HG02759 (cell line): ENCODE data around the gene DPH1.

Source experiments
- ATAC-seq: cut with Tn5 transposase; IDR thresholded peaks from one replicate; pipeline ENCODE4 v1.9.1; 2021; ENCODE audit warnings: mild to moderate bottlenecking, moderate library complexity; ENCODE audit not compliant: unreplicated experiment

DPH1 gene

DNA sequence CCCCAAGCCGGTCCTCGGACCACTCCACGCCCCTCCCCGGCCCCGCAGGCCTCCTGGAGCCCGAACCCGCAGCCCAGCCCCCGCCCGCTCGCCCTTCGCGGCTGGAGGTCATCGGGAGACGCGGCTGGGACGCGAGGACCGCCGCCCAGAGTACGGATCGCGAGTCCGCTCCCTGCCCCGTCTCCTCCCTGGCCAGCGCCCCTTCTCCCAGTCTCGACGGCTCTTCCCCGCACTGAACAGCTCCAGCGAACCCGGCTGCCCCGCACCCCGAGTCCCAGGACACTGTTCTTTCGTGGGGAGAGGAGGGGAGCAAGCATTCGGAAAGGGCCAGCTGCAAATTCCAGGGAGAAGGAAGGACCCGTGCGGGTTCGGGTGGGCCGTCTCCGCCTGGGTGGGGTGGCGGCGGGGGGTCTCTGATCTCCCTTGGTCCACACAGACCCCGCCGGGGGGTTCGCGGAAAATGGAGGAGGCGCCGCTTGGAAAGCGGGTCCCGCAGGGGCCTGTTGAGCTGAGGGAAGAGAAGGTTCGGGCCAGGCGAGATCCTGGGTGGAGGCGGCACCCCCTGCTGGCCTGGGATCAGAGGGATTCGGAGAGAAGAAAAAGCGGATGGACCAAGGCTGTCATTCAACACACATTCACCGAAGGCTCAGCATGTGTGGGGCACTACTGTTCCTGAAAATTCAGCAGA is 4.2 kb upstream of the DPH1 start:
- no peak for ATAC-seq

- no peak for ATAC-seq
Measured at GRCh38 chr17:2027528-2028233, 2.3 kb upstream of the DPH1 start.

- no peak for ATAC-seq
Measured at GRCh38 chr17:2028234-2028614, 1.7 kb upstream of the DPH1 start.

DNA sequence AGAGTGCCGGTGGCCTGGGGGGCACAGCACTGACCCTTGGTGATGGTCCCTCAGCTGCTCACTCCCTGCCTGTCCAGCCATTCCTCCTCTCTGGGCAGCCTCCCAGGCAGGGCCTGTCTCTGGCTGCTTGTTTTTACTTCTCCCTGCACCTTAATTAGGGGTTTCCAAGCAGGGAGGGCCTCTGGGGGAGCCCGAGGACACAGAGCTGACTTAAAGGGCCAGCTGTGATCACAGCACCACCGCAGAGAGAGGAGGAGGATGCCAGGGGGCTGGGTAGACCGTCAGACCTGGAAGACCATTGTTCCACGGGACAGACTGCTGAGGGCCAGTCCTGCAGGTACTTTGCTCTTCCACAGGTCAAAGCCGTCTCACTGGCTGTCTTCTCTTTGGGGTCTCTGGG is 1.2 kb upstream of the DPH1 start:
- ATAC-seq: no peak

DNA sequence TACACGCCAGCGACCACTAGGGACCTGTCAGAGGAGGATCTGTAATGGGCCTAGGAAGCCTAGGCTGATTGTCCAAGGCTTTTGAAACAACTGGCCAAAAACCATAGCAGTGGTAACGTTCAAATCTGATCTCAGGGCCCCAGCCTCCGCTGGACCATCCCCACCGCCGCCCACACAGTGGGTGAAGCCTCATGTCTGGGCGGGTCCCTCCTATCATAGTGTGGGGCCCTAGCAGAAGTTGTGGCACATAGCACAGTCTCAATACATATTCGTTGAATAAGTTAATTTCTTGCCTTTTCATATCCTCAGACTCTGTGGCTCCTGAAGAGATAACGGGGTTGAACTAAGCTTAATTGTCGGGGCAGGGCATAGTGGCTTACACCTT is 818 bp downstream of the DPH1 start:
- peak; percentile 17 for ATAC-seq

DNA sequence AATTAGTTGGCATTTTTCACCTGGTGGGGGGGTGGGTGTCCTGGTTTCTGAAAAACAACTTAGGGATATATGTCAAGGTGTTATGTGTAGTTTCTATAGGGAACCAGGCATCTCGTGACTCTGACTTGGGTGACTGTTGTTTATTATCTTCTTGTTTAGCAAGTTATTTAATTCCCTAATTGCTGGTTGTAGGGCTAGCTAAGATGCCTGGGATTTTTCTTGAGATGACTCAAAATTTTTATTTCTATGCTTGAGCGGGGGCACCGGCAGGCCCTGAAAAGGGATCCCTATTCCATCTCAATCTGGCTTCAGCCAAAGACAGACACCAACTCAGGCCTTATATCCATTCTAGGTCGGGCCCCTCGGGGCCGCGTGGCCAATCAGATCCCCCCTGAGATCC is 3.2 kb downstream of the DPH1 start:
- ATAC-seq: no peak

DNA sequence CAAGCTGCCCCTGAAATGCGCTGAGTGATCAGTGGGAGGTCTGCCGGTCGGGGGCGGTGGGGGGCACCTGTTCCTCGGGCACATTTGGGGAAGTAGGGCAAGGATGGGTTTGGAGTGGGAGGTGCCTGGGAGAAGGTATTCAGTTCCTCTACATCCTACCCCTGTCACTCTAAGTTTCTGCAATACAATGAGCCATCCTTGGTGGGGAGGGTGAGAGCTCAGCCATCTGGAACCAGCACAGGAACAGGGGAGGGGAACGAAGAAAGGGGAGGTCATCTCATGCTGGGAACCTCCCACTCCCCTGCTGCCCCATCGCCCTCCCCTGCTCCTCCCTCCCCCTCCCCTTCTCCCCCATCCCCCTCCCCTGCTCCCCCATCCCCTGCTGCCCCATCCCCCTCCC is 4.2 kb downstream of the DPH1 start:
- ATAC-seq: no peak

GRCh38 chr17:2034806-2035540 is 5.0 kb downstream of the DPH1 start:
- ATAC-seq: no peak

- ATAC-seq: no peak
Measured at GRCh38 chr17:2035541-2036488, 5.9 kb downstream of the DPH1 start.

DNA sequence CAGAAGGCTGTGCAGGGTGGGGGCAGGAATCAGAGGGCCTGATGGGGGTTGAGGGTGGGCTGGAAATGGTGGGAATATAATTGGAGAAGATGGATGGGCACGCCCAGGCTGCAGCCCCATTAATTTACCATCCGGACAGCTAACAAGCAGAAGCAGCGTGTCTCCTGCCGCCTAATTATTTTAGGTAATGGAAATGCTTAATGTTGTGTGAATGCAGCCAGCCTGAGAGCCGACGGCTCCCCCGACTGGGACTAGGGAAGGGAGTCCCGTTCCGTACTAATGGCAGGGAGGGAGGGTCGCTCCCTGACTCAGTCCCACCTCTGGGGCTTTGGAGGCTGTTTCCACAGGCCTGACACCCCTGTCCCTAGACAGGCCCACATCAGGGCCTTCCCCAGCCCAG is 7.2 kb downstream of the DPH1 start:
- no peak for ATAC-seq

DNA sequence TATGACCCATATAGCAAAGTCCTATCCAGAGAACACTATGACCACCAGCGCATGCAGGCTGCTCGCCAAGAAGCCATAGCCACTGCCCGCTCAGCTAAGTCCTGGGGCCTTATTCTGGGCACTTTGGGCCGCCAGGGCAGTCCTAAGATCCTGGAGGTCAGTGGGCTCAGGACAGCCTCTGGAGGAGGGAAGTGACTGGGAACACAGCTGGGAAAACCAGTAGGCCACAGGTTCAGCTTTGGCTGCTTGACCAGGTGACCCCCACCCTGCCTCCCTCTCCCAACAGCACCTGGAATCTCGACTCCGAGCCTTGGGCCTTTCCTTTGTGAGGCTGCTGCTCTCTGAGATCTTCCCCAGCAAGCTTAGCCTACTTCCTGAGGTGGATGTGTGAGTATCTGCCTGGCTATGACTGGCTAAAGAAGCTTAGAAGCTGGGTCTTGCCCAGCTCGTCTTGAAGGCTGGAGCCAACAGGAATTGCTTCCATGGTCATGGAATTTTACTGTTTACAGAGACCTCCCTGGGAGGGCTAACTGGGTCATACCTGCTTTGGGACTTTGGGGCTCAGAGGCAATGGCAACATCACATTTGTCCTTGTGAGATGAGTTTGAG is 10.4 kb downstream of the DPH1 start:
- no peak for ATAC-seq

- peak; percentile 13 for ATAC-seq
Measured at GRCh38 chr17:2040942-2041560, 11.1 kb downstream of the DPH1 start.

GRCh38 chr17:2041561-2042389 is 11.8 kb downstream of the DPH1 start, which contains the start of gene OVCA2:
Gene OVCA2 (plus strand): TSS chr17:2042022. CDS start chr17:2042048, 26 bp downstream.
- ATAC-seq: peak; percentile 92

GRCh38 chr17:2042390-2042847 is 12.5 kb downstream of the DPH1 start:
- no peak for ATAC-seq

DNA sequence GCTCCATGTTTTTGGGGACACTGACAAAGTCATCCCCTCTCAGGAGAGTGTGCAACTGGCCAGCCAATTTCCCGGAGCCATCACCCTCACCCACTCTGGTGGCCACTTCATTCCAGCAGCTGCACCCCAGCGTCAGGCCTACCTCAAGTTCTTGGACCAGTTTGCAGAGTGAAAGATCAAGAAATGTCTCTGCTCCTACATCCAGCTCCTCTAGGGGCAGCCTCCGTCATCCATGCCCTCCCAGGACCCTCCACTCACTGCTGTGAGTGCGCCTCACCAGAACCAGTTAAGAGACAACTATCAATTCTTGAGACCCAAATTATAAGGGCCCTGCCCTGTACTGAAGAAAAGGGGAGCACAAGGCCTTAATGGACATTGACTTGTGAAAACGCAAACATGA is 13.0 kb downstream of the DPH1 start:
- ATAC-seq: no peak

DNA sequence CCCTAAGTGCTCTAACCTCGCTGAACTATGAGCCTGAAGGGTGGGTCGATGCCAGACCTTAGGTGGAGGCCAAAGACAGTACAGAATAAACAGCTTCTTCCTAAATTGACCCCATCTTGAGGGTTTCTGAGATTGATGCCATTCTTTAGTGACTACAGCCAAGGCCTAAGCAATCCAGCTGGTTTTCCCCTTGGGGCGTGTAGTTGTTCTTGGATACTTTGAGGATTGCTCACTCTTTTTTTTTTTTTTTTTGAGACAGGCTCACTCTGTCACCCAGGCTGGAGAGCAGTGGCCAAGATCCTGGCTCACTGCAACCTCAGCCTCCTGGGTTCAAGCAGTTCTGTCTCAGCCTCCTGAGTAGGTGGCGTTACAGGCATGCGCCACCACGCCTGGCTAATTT is 13.8 kb downstream of the DPH1 start:
- no peak for ATAC-seq

- ATAC-seq: no peak
Measured at GRCh38 chr17:2044263-2044894, 14.4 kb downstream of the DPH1 start.

DNA sequence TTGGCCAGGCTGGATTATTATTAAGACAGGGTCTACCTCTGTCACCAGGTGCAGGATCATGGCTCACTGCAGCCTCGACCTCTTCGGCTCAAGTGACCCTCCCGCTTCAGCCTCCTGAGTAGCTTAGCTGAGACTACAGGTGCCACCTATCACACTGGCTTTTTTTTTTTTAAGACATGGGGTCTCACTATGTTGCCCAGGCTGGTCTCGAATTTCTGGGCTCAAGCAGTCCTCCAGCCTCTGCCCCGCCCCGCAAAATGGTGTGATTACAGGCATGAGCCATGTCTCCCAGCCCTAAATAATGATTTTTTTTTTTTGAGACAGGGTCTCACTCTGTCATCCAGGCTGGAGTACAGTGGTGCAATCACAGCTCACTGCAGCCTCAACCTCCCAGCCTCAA is 17.6 kb downstream of the DPH1 start:
- ATAC-seq: no peak

GRCh38 chr17:2048805-2049204 is 18.9 kb downstream of the DPH1 start:
- ATAC-seq: no peak
